DND-41 (cell line): ENCODE measurements around the gene RGS3.

Experiments
- ATAC-seq: fragments of 200-7000 bp; cut with Tn5 transposase; 3 replicates; pipeline ENCODE4 v1.9.1; 2021; ENCODE audit warnings: low read depth; ENCODE audit not compliant: insufficient read depth
- DNase-seq: peaks from one replicate; pipeline ENCODE4 v3.0.0-alpha.2; 2020
- H2AFZ ChIP-seq: 2 replicates; pipeline ENCODE4 v1.6.0; 2012; ENCODE audit warnings: low read depth, low read length
- H3K27ac ChIP-seq: 2 replicates; pipeline ENCODE4 v1.5.1; 2012; ENCODE audit warnings: low read length, inconsistent platforms
- H3K27me3 ChIP-seq: fragments of 200-600 bp; sonication (generic); 2 replicates; pipeline ENCODE4 v1.6.0; 2012; ENCODE audit warnings: low read length, mild to moderate bottlenecking, inconsistent platforms; ENCODE audit not compliant: insufficient read depth, poor library complexity
- H3K36me3 ChIP-seq: 2 replicates; pipeline ENCODE4 v1.5.1; 2012; ENCODE audit warnings: low read length, inconsistent platforms; ENCODE audit not compliant: insufficient read depth
- H3K4me1 ChIP-seq: 2 replicates; pipeline ENCODE4 v1.5.1; 2012; ENCODE audit warnings: mild to moderate bottlenecking, low read length; ENCODE audit not compliant: insufficient read depth
- H3K4me2 ChIP-seq: 2 replicates; pipeline ENCODE4 v1.6.0; 2012; ENCODE audit warnings: mild to moderate bottlenecking, moderate library complexity, low read length, inconsistent platforms; ENCODE audit not compliant: insufficient read depth
- H3K4me3 ChIP-seq, 2 experiments: fragments of 200-600 bp in 1 of 2; shearing (Covaris generic) in 1 of 2; 2 replicates each; pipeline ENCODE4 v1.5.1; 2012 to 2016; ENCODE audit warnings: inconsistent platforms in 2 of 2, low read length in 2 of 2, mild to moderate bottlenecking in 2 of 2, low read depth in 1 of 2, moderate library complexity in 1 of 2
- H3K79me2 ChIP-seq: 2 replicates; pipeline ENCODE4 v1.6.0; 2012; ENCODE audit warnings: low read length, inconsistent platforms; ENCODE audit not compliant: insufficient read depth
- H3K9ac ChIP-seq: 2 replicates; pipeline ENCODE4 v1.6.0; 2012; ENCODE audit warnings: low read depth, mild to moderate bottlenecking, inconsistent platforms, low read length, moderate library complexity
- H3K9me3 ChIP-seq: 2 replicates; pipeline ENCODE4 v1.5.1; 2012; ENCODE audit warnings: low read length, moderate library complexity, mild to moderate bottlenecking, inconsistent platforms; ENCODE audit not compliant: insufficient read depth, severe bottlenecking
- H4K20me1 ChIP-seq: 2 replicates; pipeline ENCODE4 v1.6.0; 2012; ENCODE audit warnings: low read length; ENCODE audit not compliant: insufficient read depth
- CTCF ChIP-seq: IDR thresholded peaks from 2 replicates; pipeline ENCODE4 v1.5.1; 2012; ENCODE audit warnings: borderline replicate concordance, low read length, moderate library complexity, mild to moderate bottlenecking; ENCODE audit not compliant: poor library complexity, severe bottlenecking; ENCODE audit errors: extremely low read depth
- EZH2 ChIP-seq: IDR thresholded peaks from 3 replicates; pipeline ENCODE4 v1.6.1; 2012; ENCODE audit warnings: borderline replicate concordance, low read depth, mild to moderate bottlenecking, moderate library complexity, low read length, inconsistent platforms; ENCODE audit not compliant: severe bottlenecking

Gene RGS3

DNA sequence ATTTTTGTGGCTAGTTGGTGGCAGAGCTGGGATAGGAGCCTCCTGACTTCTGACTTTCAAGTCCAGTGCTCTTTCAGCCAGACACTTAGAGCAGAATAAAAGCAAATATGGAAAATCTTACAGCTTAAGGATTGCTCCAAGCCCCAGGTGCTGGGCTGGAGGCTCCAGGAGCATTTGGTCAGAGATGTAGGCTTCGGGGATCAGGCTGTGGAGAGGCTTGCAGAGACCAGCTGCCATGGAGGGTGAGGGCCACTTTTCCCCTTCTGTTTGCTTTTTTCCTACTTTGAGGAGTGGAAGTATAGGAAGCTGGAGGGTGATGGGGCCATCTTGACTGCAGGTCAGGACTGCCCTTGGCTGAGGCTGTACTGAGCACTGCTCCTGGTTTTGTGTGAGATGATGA lies 58.9 kb downstream of the RGS3 start:
- no peak overlapping the region for H3K4me3 ChIP-seq
- 0 out of 2 replicates have a peak, but pooled peaks cover 2% of the 10 kb centered on the region for H3K79me2 ChIP-seq
- H3K4me1 ChIP-seq, result peaks cover 70% of the 10 kb centered on the region
- no peak overlapping the region for H2AFZ ChIP-seq
- H3K27ac ChIP-seq, result peak overlapping the region; percentile 84; the same call in 1 of the 2 replicates
- DNase-seq, result no peak
- no peaks in the 10 kb centered on the region; the same call in 1 of the 2 replicates for H3K36me3 ChIP-seq
- no peak for TF ChIP-seq EZH2
- TF ChIP-seq CTCF, result no peak
- ATAC-seq, result no peak
- H3K27me3 ChIP-seq, result no peaks in the 10 kb centered on the region
- H3K9ac ChIP-seq, result no peak overlapping the region
- H4K20me1 ChIP-seq, result no peaks in the 10 kb centered on the region
- no peak overlapping the region for H3K4me2 ChIP-seq
- no peaks in the 10 kb centered on the region for H3K9me3 ChIP-seq

DNA sequence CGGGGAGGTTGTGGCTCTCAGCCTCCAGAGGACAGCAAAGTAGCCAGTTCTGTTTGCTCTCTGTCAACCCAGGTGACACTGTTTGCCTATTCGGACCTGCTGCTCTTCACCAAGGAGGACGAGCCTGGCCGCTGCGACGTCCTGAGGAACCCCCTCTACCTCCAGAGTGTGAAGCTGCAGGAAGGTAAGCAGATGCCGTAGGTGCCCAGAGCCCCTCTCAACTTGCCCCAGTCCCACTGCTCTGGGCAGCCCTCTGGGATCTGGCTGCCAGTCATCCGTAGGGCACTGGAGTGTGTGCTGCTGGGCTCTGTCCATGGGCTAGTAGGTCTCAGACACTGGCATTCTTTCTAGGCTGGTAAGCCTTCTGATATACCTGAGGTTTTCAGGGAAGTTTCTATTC lies 59.3 kb downstream of the RGS3 start:
- Histone ChIP-seq H3K27me3 (no peaks in the 10 kb centered on the region), H3K4me3 (no peak overlapping the region; a peak in 1 of 4 replicates), H3K79me2 (0 out of 2 replicates have a peak, but pooled peaks cover 2% of the 10 kb centered on the region), H3K9ac (peak overlapping the region; percentile 41; the same call in 1 of the 2 replicates), H3K36me3 (no peaks in the 10 kb centered on the region; the same call in 1 of the 2 replicates), H4K20me1 (no peaks in the 10 kb centered on the region), H3K27ac (peak overlapping the region; percentile 84), H2AFZ (no peak overlapping the region), H3K4me1 (peaks cover 66% of the 10 kb centered on the region), H3K9me3 (no peaks in the 10 kb centered on the region), H3K4me2 (peak overlapping the region; percentile 55)
- DNase-seq (no peak), ATAC-seq (peak; percentile 8; the same call in 2 of the 3 replicates)
- no peak for TF ChIP-seq EZH2
- TF ChIP-seq CTCF, result no peak

DNA sequence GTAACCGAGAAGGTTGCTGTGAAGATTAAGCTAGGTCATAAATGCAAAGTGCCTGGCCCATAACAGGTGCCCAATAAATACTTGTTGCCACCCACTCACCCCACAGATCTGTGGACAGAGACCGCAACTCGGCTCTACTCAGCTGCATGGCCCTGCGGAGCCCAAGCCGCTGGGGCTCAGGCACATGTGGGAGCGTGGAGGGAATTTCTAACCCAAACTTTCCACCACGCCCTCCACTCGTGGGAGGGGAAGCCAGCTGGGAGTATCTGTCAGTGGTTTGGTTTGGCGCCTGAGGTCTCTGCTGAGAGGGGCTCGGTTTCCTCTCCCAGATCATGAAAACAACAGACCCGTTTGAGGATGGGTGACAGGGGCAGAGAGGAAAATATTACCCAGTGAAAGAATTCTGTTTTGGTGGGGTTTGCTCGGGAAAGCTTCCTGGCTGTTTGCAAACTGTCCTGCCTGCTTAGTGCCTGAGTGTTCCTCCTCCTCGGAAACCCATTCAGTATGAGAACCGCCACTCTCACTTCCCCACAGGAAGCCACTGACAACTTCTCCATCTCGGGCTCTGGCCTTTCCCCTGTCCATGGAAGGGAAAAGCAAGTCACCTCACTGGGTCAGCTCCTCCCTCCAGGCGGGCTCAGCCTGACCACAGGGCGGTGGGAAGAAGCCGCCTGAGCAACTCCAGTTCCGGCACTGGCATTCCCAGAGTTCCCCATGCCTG lies 60.1 kb downstream of the RGS3 start:
- no peak overlapping the region for H2AFZ ChIP-seq
- ATAC-seq, result peak; percentile 80

More for the DNA sequence above, 60.1 kb downstream of the RGS3 start:
- peak overlapping the region in 1 of 2 experiments; percentile 25; a peak in 2 of 4 replicates for H3K4me3 ChIP-seq
- 0 out of 2 replicates have a peak, but pooled peaks cover under 1% of the 10 kb centered on the region for H3K79me2 ChIP-seq
- H3K9me3 ChIP-seq, result no peaks in the 10 kb centered on the region
- H4K20me1 ChIP-seq, result no peaks in the 10 kb centered on the region
- peak overlapping the region; percentile 41 for H3K9ac ChIP-seq
- H3K27me3 ChIP-seq, result no peaks in the 10 kb centered on the region
- peaks cover 58% of the 10 kb centered on the region for H3K4me1 ChIP-seq
- peak overlapping the region; percentile 55 for H3K4me2 ChIP-seq
- TF ChIP-seq EZH2, result no peak
- no peak for TF ChIP-seq CTCF
- H3K36me3 ChIP-seq, result no peaks in the 10 kb centered on the region; the same call in 1 of the 2 replicates
- peak overlapping the region; percentile 84 for H3K27ac ChIP-seq
- DNase-seq, result peak; percentile 81
